Right renal cortex interstitium (tissue), 3 donors: ENCODE results near the gene CALCOCO1. TPM values are rescaled to one million over a fixed set of nuclear protein-coding genes. Genes with fewer than 3 reads are reported as not detected.

Experiments
- DNase-seq, 3 donors: peaks; one replicate each; pipeline ENCODE4 v3.0.0-alpha.2; 2013; ENCODE audit warnings: low read depth in 3 of 3, low spot score in 2 of 3
- polyA plus RNA-seq, 3 donors: library from polyadenylated mRNA; unstranded; fragments of 120-200 nt; gene quantifications; one replicate each; pipeline ENCODE4 v1.2.1, GENCODE V29; 2013; ENCODE audit not compliant: insufficient read length in 3 of 3

CALCOCO1 gene
- polyA plus RNA-seq, 3 donors = 124 to 126 (median 125) TPM

GRCh38 chr12:53670971-53671370 lies 56.3 kb downstream of the CALCOCO1 start:
- DNase-seq = no peak

GRCh38 chr12:53670308-53670707 lies 56.9 kb downstream of the CALCOCO1 start:
- DNase-seq = no peak

- no peak for DNase-seq
Measured at GRCh38 chr12:53667080-53667479, 60.2 kb downstream of the CALCOCO1 start.

GRCh38 chr12:53664936-53665335 lies 62.3 kb downstream of the CALCOCO1 start:
- no peak for DNase-seq

GRCh38 chr12:53664191-53664590 lies 63.1 kb downstream of the CALCOCO1 start:
- DNase-seq = no peak

- DNase-seq = no peak
Measured at GRCh38 chr12:53660041-53660440, 67.2 kb downstream of the CALCOCO1 start.

GRCh38 chr12:53659571-53659981 lies 67.7 kb downstream of the CALCOCO1 start:
- no peak for DNase-seq

GRCh38 chr12:53659011-53659551 lies 68.2 kb downstream of the CALCOCO1 start:
- DNase-seq = no peak

Other genes starting within 250 kb of the CALCOCO1 start
- gene MAP3K12, start 228.0 kb downstream of the CALCOCO1 start, polyA plus RNA-seq = 10 to 100 TPM; 18.3 to 21.3 (median 19.6) TPM
- 10 to 100 TPM; 40.0 to 44.5 (median 42.7) TPM for gene TARBP2, start 226.2 kb downstream of the CALCOCO1 start, polyA plus RNA-seq
- 1 to 10 TPM in 1 of 3 donors, under 1 TPM in 2; 0.40 to 1.4 (median 0.61) TPM for gene NPFF, start 220.0 kb downstream of the CALCOCO1 start, polyA plus RNA-seq
- gene ATF7, start 101.1 kb downstream of the CALCOCO1 start, polyA plus RNA-seq = 10 to 100 TPM; 38.8 to 47.9 (median 39.0) TPM
- 100 to 1,000 TPM; 582 to 652 (median 624) TPM for gene ATP5MC2, start 51.4 kb downstream of the CALCOCO1 start, polyA plus RNA-seq
- gene CISTR, start 24.5 kb upstream of the CALCOCO1 start, polyA plus RNA-seq = under 1 TPM in 1 of 3 donors, not detected in 2; 0.23 TPM
- not detected for gene HOXC13, start 211.4 kb upstream of the CALCOCO1 start, polyA plus RNA-seq
- gene HOXC12, start 227.5 kb upstream of the CALCOCO1 start, polyA plus RNA-seq = not detected
- 1 to 10 TPM; 1.4 to 2.8 (median 1.5) TPM for gene HOXC11, start 245.7 kb upstream of the CALCOCO1 start, polyA plus RNA-seq
- 1 to 10 TPM; 1.1 to 2.9 (median 1.2) TPM for gene HOTAIR, start 247.5 kb upstream of the CALCOCO1 start, polyA plus RNA-seq